GM20000 (cell line): Measurements from ENCODE around the gene DENND6B.

Source experiments
- DNase-seq: peaks from one replicate; pipeline ENCODE4 v3.0.0; 2012; ENCODE audit warnings: low spot score
- TF ChIP-seq, protein P1 (sequence below): IDR thresholded peaks from 2 replicates; pipeline ENCODE4 v1.5.1; 2012; ENCODE audit warnings: mild to moderate bottlenecking, control low read depth; ENCODE audit errors: extremely low read depth, missing control alignments

Gene DENND6B

DNA sequence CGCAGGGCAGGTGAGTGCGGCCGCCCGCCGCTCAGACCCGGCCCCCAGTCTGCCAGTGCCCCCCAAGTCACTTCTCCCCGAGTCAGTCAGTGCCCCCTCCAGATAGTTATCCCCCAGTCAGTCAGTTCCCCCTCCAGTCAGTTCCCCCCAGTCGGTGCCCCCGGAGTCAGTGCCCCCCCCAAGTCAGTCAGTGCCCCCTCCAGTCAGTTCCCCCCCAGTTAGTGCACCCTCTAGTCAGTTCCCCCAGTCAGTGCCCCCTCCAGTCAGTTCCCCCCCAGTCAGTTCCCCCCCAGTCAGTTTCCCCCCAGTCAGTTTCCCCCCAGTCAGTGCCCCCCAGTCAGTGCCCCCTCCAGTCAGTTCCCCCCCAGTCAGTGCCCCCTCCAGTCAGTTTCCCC is 16.7 kb upstream of the DENND6B start:
- TF ChIP-seq, protein P1, sequence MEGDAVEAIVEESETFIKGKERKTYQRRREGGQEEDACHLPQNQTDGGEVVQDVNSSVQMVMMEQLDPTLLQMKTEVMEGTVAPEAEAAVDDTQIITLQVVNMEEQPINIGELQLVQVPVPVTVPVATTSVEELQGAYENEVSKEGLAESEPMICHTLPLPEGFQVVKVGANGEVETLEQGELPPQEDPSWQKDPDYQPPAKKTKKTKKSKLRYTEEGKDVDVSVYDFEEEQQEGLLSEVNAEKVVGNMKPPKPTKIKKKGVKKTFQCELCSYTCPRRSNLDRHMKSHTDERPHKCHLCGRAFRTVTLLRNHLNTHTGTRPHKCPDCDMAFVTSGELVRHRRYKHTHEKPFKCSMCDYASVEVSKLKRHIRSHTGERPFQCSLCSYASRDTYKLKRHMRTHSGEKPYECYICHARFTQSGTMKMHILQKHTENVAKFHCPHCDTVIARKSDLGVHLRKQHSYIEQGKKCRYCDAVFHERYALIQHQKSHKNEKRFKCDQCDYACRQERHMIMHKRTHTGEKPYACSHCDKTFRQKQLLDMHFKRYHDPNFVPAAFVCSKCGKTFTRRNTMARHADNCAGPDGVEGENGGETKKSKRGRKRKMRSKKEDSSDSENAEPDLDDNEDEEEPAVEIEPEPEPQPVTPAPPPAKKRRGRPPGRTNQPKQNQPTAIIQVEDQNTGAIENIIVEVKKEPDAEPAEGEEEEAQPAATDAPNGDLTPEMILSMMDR = no peak
- no peak for DNase-seq

DNA sequence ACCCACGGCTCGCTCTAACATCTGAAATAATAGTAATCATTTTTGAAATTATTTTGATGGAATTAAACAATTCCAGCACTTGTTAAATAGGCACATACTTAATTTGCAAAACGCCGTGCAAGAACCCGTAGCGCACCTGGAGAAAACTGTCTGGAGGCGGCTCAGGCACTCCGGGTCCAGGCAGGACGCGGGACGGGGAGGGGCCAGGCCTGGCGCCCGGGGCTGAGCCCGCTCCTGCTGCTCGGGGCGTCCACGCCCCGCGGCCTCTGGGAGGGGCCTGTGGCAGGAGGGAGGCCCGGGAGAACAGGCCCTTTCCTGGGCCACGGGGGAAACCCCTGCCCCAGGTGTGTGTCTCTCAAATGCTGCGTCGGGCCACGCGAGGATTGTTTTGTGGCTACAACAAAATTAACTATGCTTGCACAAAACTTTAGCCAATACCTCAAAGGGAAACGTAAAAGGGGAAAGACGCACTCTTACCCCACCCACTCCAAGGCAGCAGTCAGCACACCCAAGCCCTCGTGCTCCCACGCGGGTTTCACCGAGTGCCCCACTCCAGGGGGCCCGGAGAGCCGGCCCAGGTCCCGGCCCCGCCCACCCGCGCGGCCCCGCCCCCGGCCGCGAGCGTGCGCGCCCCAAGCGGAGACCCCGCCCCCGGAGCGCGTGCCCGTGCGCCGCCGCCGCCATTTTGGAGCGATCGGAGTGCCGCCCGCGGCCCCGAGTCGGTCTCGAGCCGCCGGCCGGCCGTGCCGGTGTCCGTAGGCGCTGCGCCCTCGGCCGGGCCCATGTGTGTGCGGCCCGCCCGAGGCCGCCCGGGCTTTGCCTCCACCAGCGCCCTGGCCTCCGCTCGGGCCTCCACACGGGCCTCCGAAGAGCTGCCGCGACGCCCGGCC is 16.1 kb upstream of the DENND6B start, which contains the start of gene PPP6R2:
TSS of gene PPP6R2 (plus strand) at position 677 of the 890 bp plus-strand sequence. CDS start 50,582 bp downstream, outside the sequence.
- peak; percentile 96 for DNase-seq
- TF ChIP-seq, protein P1 = no peak

- DNase-seq = peak; percentile 85
- TF ChIP-seq, protein P1 = peak; percentile 92
Observed at GRCh38 chr22:50341977-50342650, 15.3 kb upstream of the DENND6B start.

- DNase-seq = no peak
- TF ChIP-seq, protein P1 = no peak
Observed at GRCh38 chr22:50339945-50340879, 13.4 kb upstream of the DENND6B start.

DNA sequence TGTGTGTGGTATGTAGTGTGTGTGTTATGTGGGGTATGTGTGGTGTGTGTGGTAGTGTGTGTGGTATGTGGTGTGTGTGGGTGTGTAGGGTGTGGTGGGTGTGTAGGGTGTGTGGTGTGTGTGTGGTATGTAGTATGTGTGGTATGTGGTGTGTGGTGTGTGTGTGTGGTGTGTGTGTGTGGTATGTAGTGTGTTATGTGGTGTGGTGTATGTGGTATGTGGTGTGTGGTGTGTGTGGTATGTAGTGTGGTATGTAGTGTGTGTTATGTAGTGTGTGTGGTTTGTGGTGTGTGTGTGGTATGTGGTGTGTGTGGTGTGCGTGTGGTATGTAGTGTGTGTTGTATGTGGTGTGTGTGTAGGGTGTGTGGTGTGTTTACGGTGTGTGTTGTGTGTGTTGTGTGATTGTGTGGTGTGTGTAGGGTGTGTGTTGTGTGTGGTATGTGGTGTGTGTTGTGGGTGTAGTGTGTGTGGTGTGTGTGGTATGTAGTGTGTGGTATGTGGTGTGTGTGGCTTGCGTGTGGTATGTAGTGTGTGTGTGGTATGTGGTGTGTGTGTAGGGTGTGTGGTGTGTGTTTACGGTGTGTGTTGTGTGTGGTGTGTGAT is 12.1 kb upstream of the DENND6B start:
- TF ChIP-seq, protein P1 = no peak

DNA sequence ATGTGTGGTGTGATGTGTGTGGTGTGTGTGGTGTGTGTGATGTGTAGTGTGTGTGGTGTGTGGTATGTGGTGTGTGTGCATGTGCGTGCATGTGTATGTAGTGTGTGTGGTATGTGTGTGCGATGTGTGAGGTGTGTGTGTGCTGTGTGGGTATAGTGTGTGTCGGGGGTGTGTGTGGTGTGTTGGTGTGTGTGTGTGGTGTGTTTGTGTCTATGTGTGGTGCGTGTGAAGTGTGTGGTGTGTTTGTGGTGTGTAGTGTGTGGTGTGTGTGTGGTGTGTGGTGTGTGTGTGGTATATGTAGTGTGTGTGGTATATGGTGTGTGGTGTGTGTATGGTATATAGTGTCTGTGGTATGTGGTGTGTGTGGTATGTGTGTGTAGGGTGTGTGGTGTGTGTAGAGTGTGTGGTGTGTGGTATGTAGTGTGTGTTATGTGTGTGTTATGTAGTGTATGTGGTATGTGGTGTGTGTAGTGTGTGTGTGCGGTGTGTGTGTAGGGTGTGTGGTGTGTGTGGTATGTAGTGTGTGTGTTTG is 11.3 kb upstream of the DENND6B start:
- no peak for DNase-seq
- TF ChIP-seq, protein P1 = no peak

More for the DNA sequence above, 12.1 kb upstream of the DENND6B start:
- DNase-seq = no peak
